ENCODE measurements around the gene TMIGD1. TPM values are rescaled to one million over a fixed set of nuclear protein-coding genes. Genes with fewer than 3 reads are reported as not detected.

The TMIGD1 gene
- total and polyA plus RNA-seq, 2 of the 13 experiments (the other 11 are each of a cell fraction or from before 2014, with no cell fraction given) = not detected

GRCh38 chr17:30297715-30298114, 36.1 kb downstream of the TMIGD1 start:
- Histone ChIP-seq H3K9me3 (ENCODE audit: low read length) (peaks cover 9% of the 10 kb centered on the region; the same call in 1 of the 2 replicates), H3K4me3 (replicated peaks in 1 of 3; ENCODE audit: insufficient read depth in 1 of 3, low read depth in 2 of 3, low read length in 3 of 3) (no peak overlapping the region), H3K4me1 (ENCODE audit: insufficient read depth, low read length) (0 out of 2 replicates have a peak, but pooled peaks cover 2% of the 10 kb centered on the region), H3K27ac (ENCODE audit: extremely low read length, insufficient read depth, low read length) (no peak overlapping the region), H4K20me1 (ENCODE audit: insufficient read depth, low read length) (no peaks in the 10 kb centered on the region), H3K27me3 (ENCODE audit: control insufficient read depth in 1 of 2, insufficient read depth in 2 of 2, low read length in 2 of 2) (no peaks in the 10 kb centered on the region; a peak in 1 of 5 replicates), H3K4me2 (ENCODE audit: low read depth, low read length) (no peak overlapping the region), H3K79me2 (ENCODE audit: insufficient read depth, low read length) (no peaks in the 10 kb centered on the region), H3K9ac (ENCODE audit: insufficient read depth, low read depth, low read length) (no peak overlapping the region), H3K36me3 (replicated peaks in 1 of 2; ENCODE audit: control insufficient read depth in 1 of 2, insufficient read depth in 2 of 2, low read length in 2 of 2) (no peaks in the 10 kb centered on the region), H2AFZ (ENCODE audit: low read length) (no peak overlapping the region)
- no TSS peak for BruUV-seq (replicated peaks)
- FAIRE-seq (no peak), ATAC-seq (no peak), DNase-seq (ENCODE audit: low spot score) (no peak)
- ChIA-PET POLR2A (no interaction called here), CTCF (ENCODE audit: low intra/inter-chr PET ratio, low total read pairs) (no interaction called here)
- intact Hi-C loops (cut with micrococcal nuclease; ENCODE audit: unreplicated experiment) = no loop called here
- no peak for TF ChIP-seq DMTF1 (CRISPR knock-in tag; IDR thresholded peaks at IDR 0.05)
- peak; percentile 83 for TF ChIP-seq ZNF7 (CRISPR knock-in tag; IDR thresholded peaks at IDR 0.05)
- no peak for TF ChIP-seq ZNF710 (CRISPR knock-in tag; IDR thresholded peaks at IDR 0.05; ENCODE audit: borderline replicate concordance)
- WGBS (ENCODE audit: low lambda C conversion rate) = 63% methylated on average over 1 of the region's 4 CpGs
- in situ Hi-C loops (cut with HindIII; ENCODE audit: extremely low pct_ligation_motif_present, low pct_unique_long_range_greater_than_20kb) = no loop called here
